Activated CD8-positive, alpha-beta memory T cell treated with anti-CD3 and anti-CD28 coated beads for 4 hours (primary cell): ENCODE results near the gene KIF25.

Experiments used
- DNase-seq, 2 donors: peaks; one replicate each; pipeline ENCODE4 v3.0.0-alpha.2; 2020; ENCODE audit warnings: low read depth in 2 of 2

Gene KIF25

GRCh38 chr6:168049706-168050224 lies 52.3 kb downstream of the KIF25 start:
- no peak for DNase-seq

GRCh38 chr6:168050225-168050880 lies 52.9 kb downstream of the KIF25 start:
- DNase-seq: no peak

GRCh38 chr6:168050881-168051586 lies 53.6 kb downstream of the KIF25 start:
- DNase-seq: no peak

GRCh38 chr6:168051648-168052047 lies 54.2 kb downstream of the KIF25 start:
- DNase-seq: no peak

- no peak for DNase-seq
These were observed 54.9 kb downstream of the KIF25 start for GRCh38 chr6:168052291-168052891.

GRCh38 chr6:168053086-168053956 lies 55.9 kb downstream of the KIF25 start:
- no peak for DNase-seq

GRCh38 chr6:168053957-168054471 lies 56.5 kb downstream of the KIF25 start:
- no peak for DNase-seq

GRCh38 chr6:168054765-168055560 lies 57.5 kb downstream of the KIF25 start:
- no peak for DNase-seq

GRCh38 chr6:168055696-168056489 lies 58.4 kb downstream of the KIF25 start:
- DNase-seq: no peak

- no peak for DNase-seq
These were observed 59.5 kb downstream of the KIF25 start for GRCh38 chr6:168056892-168057527.

GRCh38 chr6:168057836-168058235 lies 60.4 kb downstream of the KIF25 start:
- DNase-seq: no peak

GRCh38 chr6:168058691-168059551 lies 61.5 kb downstream of the KIF25 start:
- DNase-seq: no peak

GRCh38 chr6:168060521-168060931 lies 63.1 kb downstream of the KIF25 start:
- DNase-seq: no peak

GRCh38 chr6:168061269-168062210 lies 64.1 kb downstream of the KIF25 start:
- no peak for DNase-seq

GRCh38 chr6:168062346-168063289 lies 65.1 kb downstream of the KIF25 start:
- DNase-seq: no peak

GRCh38 chr6:168063431-168063830 lies 66.0 kb downstream of the KIF25 start:
- no peak for DNase-seq
